HG03520 (cell line): ENCODE measurements around the gene DNAJC25.
A peak's percentile ranks its signal among the peaks of the same experiment; 100 is the strongest.

Experiments
- ATAC-seq: cut with Tn5 transposase; IDR thresholded peaks from one replicate; pipeline ENCODE4 v1.9.1; 2021; ENCODE audit warnings: mild to moderate bottlenecking, moderate library complexity; ENCODE audit not compliant: unreplicated experiment

The DNAJC25 gene

GRCh38 chr9:111627260-111627963, 3.7 kb upstream of the DNAJC25 start:
- no peak for ATAC-seq

GRCh38 chr9:111628411-111628810, 2.7 kb upstream of the DNAJC25 start:
- ATAC-seq, result no peak

GRCh38 chr9:111630182-111630963, 761 bp upstream of the DNAJC25 start:
- peak; percentile 17 for ATAC-seq

- ATAC-seq, result no peak
Observed at GRCh38 chr9:111630964-111631213, 245 bp upstream of the DNAJC25 start.

GRCh38 chr9:111632060-111632459, 926 bp downstream of the DNAJC25 start:
- ATAC-seq, result no peak

- no peak for ATAC-seq
Observed at GRCh38 chr9:111632695-111633388, 1.7 kb downstream of the DNAJC25 start.

GRCh38 chr9:111633389-111633736, 2.2 kb downstream of the DNAJC25 start:
- no peak for ATAC-seq

- ATAC-seq, result no peak
Observed at GRCh38 chr9:111634860-111635259, 3.7 kb downstream of the DNAJC25 start.

GRCh38 chr9:111637421-111637950, 6.4 kb downstream of the DNAJC25 start:
- no peak for ATAC-seq

GRCh38 chr9:111644195-111644772, 13.2 kb downstream of the DNAJC25 start:
- no peak for ATAC-seq

- no peak for ATAC-seq
Observed at GRCh38 chr9:111645806-111646205, 14.7 kb downstream of the DNAJC25 start.

GRCh38 chr9:111646417-111646816, 15.3 kb downstream of the DNAJC25 start:
- no peak for ATAC-seq

GRCh38 chr9:111648066-111648465, 16.9 kb downstream of the DNAJC25 start:
- no peak for ATAC-seq

GRCh38 chr9:111649016-111649415, 17.9 kb downstream of the DNAJC25 start:
- no peak for ATAC-seq

GRCh38 chr9:111657051-111657450, 25.9 kb downstream of the DNAJC25 start:
- no peak for ATAC-seq

GRCh38 chr9:111658943-111659342, 27.8 kb downstream of the DNAJC25 start:
- no peak for ATAC-seq

- ATAC-seq, result no peak
Observed at GRCh38 chr9:111659691-111660090, 28.6 kb downstream of the DNAJC25 start.

GRCh38 chr9:111661150-111661801, 30.1 kb downstream of the DNAJC25 start, which contains the start of gene GNG10:
Gene GNG10 (plus strand): TSS chr9:111661605. CDS start chr9:111661635, 30 bp downstream.
- ATAC-seq, result peak; percentile 73

- ATAC-seq, result peak; percentile 28
Observed at GRCh38 chr9:111661802-111662521, 30.8 kb downstream of the DNAJC25 start.
